Dermis microvascular lymphatic vessel endothelial cell (primary cell): ENCODE results near the gene SLC6A12. TPM values are rescaled to one million over a fixed set of nuclear protein-coding genes. Genes with fewer than 3 reads are reported as not detected.

ENCODE experiments used
- total RNA-seq: library from RNA; depleted of rRNA; stranded (reverse); fragments of >200 nt; gene quantifications from 2 replicates; pipeline ENCODE4 v1.2.1, GENCODE V29; 2014

The SLC6A12 gene
- total RNA-seq, 1 donor from 2014 or later = 0.13 TPM

Other genes with a start within 250 kb of the SLC6A12 start
- 0.13 TPM in 2 replicates for gene IQSEC3, start 147.4 kb downstream of the SLC6A12 start, total RNA-seq
- gene SLC6A13, start 48.7 kb upstream of the SLC6A12 start, total RNA-seq = 0.13 TPM in 1 of 2 replicates, not detected in the other
- gene KDM5A, start 175.2 kb upstream of the SLC6A12 start, total RNA-seq = 46.6 and 59.9 TPM in 2 replicates
- gene CCDC77, start 187.5 kb upstream of the SLC6A12 start, total RNA-seq = 6.9 and 7.0 TPM in 2 replicates
- gene B4GALNT3, start 245.8 kb upstream of the SLC6A12 start, total RNA-seq = under 0.01 TPM in 2 replicates